ENCODE data around the gene HTR2A. TPM values are rescaled to one million over a fixed set of nuclear protein-coding genes. Genes with fewer than 3 reads are reported as not detected.

The HTR2A gene
- total RNA-seq, 1 experiment from 2014 or later = not detected

DNA sequence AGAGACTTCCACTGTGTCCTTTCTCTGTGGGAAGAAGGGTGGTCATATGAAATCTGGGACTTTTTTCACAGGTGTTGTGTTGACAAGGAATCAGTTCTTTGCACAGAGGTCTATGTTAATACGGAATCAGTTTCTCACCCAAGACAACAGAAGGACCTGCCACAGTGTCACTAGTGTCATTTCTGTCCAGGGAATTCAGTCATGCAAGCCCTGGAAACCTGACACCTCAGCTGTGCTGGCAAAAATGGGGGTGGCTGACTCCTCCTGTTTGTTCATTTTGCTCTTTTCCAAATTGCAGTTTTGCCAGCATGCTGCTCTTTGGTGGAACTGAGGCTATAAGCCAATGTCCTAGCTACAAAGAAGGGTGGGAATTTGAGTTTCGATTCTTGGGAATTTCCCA is 50.1 kb downstream of the HTR2A start:
- POLR2A ChIA-PET = no interaction called here
- no peaks in the 10 kb centered on the region for H4K20me1 ChIP-seq (ENCODE audit: insufficient read depth)
- H3K4me1 ChIP-seq (ENCODE audit: control insufficient read depth in 1 of 2, insufficient read depth in 2 of 2, low read length in 2 of 2) = no peaks in the 10 kb centered on the region
- RAD21 ChIA-PET (ENCODE audit: low non-redundant PET in 1 of 2, low total read pairs in 2 of 2, uncharacterized antibody in 2 of 2, unreplicated experiment in 2 of 2) = no interaction called here
- H3K9ac ChIP-seq (ENCODE audit: low read length) = no peak overlapping the region
- DNase-seq (ENCODE audit: low read depth, low spot score) (no peak), ATAC-seq (no peak)
- intact Hi-C loops (cut with micrococcal nuclease) = no loop called here
- no peaks in the 10 kb centered on the region for H3K36me3 ChIP-seq (ENCODE audit: control insufficient read depth in 1 of 2, insufficient read depth in 2 of 2, low read length in 2 of 2)
- no peaks in the 10 kb centered on the region for H3K79me2 ChIP-seq (ENCODE audit: insufficient read depth, low read length)
- H3K27ac ChIP-seq (ENCODE audit: low read depth, low read length) = no peak overlapping the region
- CTCF ChIA-PET = no interaction called here
- TF ChIP-seq ZFX (IDR thresholded peaks at IDR 0.05) = no peak
- TF ChIP-seq SIN3A (IDR thresholded peaks at IDR 0.05; ENCODE audit: low read depth) = no peak
- no peak for TF ChIP-seq EZH2 (IDR thresholded peaks at IDR 0.05)
- no peak for TF ChIP-seq YY1 (IDR thresholded peaks at IDR 0.05; ENCODE audit: extremely low read depth, insufficient replicate concordance, low read depth, low read length)
- TF ChIP-seq TCF7L2 (IDR thresholded peaks at IDR 0.05; ENCODE audit: borderline replicate concordance, extremely low read depth, insufficient read depth, insufficient read length) = no peak
- no peak for TF ChIP-seq EGR1 (IDR thresholded peaks at IDR 0.05; ENCODE audit: low read depth)
- TF ChIP-seq, protein P1, sequence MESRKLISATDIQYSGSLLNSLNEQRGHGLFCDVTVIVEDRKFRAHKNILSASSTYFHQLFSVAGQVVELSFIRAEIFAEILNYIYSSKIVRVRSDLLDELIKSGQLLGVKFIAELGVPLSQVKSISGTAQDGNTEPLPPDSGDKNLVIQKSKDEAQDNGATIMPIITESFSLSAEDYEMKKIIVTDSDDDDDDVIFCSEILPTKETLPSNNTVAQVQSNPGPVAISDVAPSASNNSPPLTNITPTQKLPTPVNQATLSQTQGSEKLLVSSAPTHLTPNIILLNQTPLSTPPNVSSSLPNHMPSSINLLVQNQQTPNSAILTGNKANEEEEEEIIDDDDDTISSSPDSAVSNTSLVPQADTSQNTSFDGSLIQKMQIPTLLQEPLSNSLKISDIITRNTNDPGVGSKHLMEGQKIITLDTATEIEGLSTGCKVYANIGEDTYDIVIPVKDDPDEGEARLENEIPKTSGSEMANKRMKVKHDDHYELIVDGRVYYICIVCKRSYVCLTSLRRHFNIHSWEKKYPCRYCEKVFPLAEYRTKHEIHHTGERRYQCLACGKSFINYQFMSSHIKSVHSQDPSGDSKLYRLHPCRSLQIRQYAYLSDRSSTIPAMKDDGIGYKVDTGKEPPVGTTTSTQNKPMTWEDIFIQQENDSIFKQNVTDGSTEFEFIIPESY (IDR thresholded peaks at IDR 0.05; ENCODE audit: extremely low read depth, insufficient replicate concordance, low read length) = no peak
- TF ChIP-seq ELF1 (IDR thresholded peaks at IDR 0.05; ENCODE audit: borderline replicate concordance, low read depth) = no peak
- no peak for TF ChIP-seq EZH2phosphoT487 (IDR thresholded peaks at IDR 0.05; ENCODE audit: borderline replicate concordance)
- TF ChIP-seq RAD21 (IDR thresholded peaks at IDR 0.05; ENCODE audit: low read depth) = no peak
- no peak for TF ChIP-seq CEBPB (IDR thresholded peaks at IDR 0.05; ENCODE audit: low read depth)
- no peak for TF ChIP-seq MAX (IDR thresholded peaks at IDR 0.05)
- TF ChIP-seq POLR2AphosphoS5 (IDR thresholded peaks at IDR 0.05; ENCODE audit: low read depth, low read length) = no peak
- no peak for TF ChIP-seq CBX3 (IDR thresholded peaks at IDR 0.05; ENCODE audit: low read depth)
- TF ChIP-seq POLR2A (IDR thresholded peaks at IDR 0.05; ENCODE audit: borderline replicate concordance, extremely low read depth, insufficient read depth, insufficient read length) = no peak
- no peaks in the 10 kb centered on the region for H3K9me3 ChIP-seq (ENCODE audit: control insufficient read depth in 1 of 2, insufficient read depth in 1 of 2, low read depth in 1 of 2, low read length in 2 of 2)
- H3K27me3 ChIP-seq (ENCODE audit: insufficient read depth, low read length) = peaks cover 53% of the 10 kb centered on the region
- H3K4me2 ChIP-seq (ENCODE audit: low read length) = no peak overlapping the region
- no peak overlapping the region for H2AFZ ChIP-seq (ENCODE audit: low read depth, low read length, poor library complexity, severe bottlenecking)
- BruUV-seq (replicated peaks) = no TSS peak
- no peaks in the 10 kb centered on the region for H3K9me2 ChIP-seq (ENCODE audit: insufficient read depth)
- no peak overlapping the region for H3K4me3 ChIP-seq (replicated peaks in 1 of 2; ENCODE audit: low read depth in 1 of 2, low read length in 2 of 2)
